Stimulated activated memory B cell treated with anti-CD40 and anti-IgM and Interleukin-4, amounts not matched to agents 10 μg/mL and 1 μg/mL and 100 μg/mL, for 72 hours (primary cell): ENCODE results near the gene AQP2.

Source experiments
- ATAC-seq: fragments of 150-1000 bp; cut with Tn5 transposase; 2 replicates; pipeline ENCODE4 v1.10.0; 2021
- H3K27ac Mint-ChIP-seq: one replicate; pipeline ENCODE4 v1.8.0; 2022; ENCODE audit warnings: mild to moderate bottlenecking, mixed read lengths
- H3K27me3 Mint-ChIP-seq: one replicate; pipeline ENCODE4 v1.8.0; 2022; ENCODE audit warnings: mixed read lengths
- H3K36me3 Mint-ChIP-seq: one replicate; pipeline ENCODE4 v1.8.0; 2022; ENCODE audit warnings: mixed read lengths
- H3K4me1 Mint-ChIP-seq: one replicate; pipeline ENCODE4 v1.8.0; 2022; ENCODE audit warnings: mixed read lengths
- H3K4me3 Mint-ChIP-seq: one replicate; pipeline ENCODE4 v1.8.0; 2022; ENCODE audit warnings: mild to moderate bottlenecking, moderate library complexity, mixed read lengths
- H3K9me3 Mint-ChIP-seq: one replicate; pipeline ENCODE4 v1.8.0; 2022; ENCODE audit warnings: mixed read lengths

The AQP2 gene

DNA sequence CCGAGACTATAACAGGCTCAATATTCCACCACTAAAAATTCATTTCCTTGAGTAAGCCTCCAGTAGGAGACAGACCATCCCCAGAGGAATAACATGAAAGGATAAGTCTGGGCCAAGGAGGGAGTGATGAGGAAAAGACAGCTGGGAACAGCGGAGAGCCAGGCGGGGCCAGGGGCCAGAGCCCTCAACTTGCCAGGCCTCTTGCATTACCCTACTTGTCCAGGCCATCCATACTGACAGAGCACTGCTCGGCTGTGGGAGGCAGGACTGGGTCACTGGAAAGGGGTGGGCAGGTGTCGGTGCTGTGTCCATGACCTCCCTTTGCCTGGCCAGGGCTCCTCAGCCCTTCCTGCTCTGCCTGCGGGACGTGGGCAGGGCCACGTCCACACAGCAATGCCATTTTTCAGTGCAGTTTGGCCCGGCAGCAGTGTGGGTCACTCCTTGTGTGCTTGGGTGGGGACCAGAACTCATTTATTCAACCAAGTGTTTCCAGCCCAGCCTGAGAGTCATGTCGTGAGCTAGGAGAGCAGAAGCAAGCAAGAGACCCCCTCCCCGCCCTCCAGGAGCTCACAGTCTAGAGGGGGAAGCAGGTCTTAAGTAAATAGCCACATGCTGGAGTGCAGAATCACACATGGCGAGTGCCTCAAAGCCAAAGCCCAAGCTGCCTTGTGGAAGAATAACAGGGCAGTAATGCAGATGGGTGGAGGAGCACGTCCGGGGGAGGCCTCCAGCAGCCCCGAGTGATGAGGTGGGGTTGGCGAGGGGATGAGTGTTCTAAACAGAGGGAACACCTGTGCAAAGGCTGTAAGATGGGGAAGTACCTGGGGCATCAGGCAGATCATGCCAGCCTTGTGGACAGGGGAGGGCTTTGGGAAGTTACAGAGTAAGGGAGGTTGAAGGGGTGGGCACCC is 37.9 kb upstream of the AQP2 start:
- Mint-ChIP-seq H3K36me3 (no peaks in the 10 kb centered on the region), H3K27ac (no peak overlapping the region), H3K4me3 (no peak overlapping the region), H3K27me3 (peaks cover 75% of the 10 kb centered on the region), H3K4me1 (no peaks in the 10 kb centered on the region), H3K9me3 (no peaks in the 10 kb centered on the region)
- ATAC-seq = no peak

DNA sequence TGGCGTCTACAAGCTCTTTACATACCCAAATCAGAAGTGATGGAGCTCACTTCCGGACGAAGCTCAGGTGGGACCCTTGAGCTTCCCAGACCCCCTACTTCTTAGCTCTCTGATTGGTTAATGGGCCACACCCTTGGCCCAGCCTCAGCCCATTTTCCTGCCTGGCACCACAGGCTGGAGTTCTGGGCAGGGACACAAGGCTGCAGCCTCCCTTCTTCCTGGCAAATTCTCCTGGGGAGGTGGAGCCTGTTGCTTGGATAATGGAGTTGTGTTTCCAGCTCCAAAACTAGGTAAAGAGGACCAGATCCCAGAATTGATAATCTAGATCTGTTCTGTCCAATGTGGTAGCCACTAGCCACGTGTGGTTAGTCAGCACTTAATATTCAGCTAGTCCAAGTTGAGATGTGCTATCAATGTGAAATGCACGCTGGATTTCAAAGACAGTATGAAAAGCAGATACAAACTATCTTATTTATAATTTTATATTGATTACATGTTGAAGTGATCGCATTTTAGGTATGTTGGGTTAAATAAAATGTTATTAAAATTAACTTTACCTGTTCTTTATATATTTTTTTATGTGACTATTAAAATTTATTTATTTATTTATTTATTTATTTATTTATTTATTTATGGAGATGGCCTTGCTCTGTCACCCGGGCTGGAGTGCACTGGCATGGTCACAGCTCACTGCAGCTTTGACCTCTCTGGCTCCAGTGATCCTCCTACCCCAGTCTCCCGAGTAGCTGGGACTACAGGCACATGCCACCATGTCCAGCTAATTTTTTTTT is 34.2 kb upstream of the AQP2 start:
- Mint-ChIP-seq H3K27ac (no peak overlapping the region), H3K4me1 (no peaks in the 10 kb centered on the region), H3K36me3 (no peaks in the 10 kb centered on the region), H3K4me3 (no peak overlapping the region), H3K9me3 (no peaks in the 10 kb centered on the region), H3K27me3 (peaks cover 73% of the 10 kb centered on the region)
- no peak for ATAC-seq

DNA sequence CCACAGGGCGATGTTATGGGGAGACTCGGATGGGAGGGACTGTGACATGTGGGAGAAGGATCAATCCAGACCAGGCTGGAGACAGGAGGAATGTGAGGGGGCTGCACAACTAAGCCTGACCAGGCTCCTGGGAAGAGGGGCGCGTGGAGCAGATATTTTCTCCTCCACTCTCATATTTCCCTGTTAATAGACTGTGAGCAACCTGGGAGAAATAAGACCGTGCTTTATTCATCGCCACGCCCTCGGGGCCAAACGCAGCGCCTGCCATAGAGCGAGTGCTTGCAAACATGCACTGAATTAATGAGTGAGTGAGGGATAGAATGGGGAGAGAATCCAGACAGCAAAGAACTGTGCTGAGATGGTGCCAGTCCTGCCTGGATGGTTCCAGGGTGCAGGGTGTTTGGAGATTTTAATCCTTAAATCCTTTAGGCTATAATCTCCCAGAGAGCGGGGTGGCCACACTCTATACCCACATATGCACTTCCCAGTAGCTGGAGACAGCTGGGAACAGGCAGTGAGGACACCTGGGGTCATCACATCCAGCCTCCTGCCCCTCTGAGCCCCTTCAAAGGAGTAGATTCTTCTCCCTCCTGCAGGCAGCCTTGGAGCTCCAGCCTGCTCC is 33.3 kb upstream of the AQP2 start:
- no peak for ATAC-seq
- Mint-ChIP-seq H3K9me3 (no peaks in the 10 kb centered on the region), H3K36me3 (no peaks in the 10 kb centered on the region), H3K4me3 (no peak overlapping the region), H3K27ac (no peak overlapping the region), H3K4me1 (no peaks in the 10 kb centered on the region), H3K27me3 (peaks cover 69% of the 10 kb centered on the region)

DNA sequence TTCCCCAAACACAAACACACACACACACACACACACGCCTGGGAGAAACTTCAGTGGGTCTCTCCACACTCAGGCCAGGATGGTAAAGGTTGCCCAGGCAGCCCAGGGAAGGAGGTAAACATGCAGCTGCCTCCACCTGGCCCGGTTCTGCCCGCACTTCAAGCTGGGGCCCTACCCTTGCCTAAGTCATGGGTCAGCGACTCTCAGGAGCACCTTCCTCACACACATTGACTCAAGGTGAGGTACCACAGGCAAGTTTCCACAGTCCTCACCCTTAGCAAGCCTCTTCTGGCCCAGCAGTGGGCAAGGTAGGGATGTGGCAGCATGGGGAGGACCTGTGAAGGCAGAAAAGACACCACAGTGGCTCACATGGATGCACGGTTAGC is 32.8 kb upstream of the AQP2 start:
- ATAC-seq = no peak
- no peaks in the 10 kb centered on the region for H3K4me1 Mint-ChIP-seq
- no peaks in the 10 kb centered on the region for H3K36me3 Mint-ChIP-seq
- no peaks in the 10 kb centered on the region for H3K9me3 Mint-ChIP-seq
- no peak overlapping the region for H3K27ac Mint-ChIP-seq
- no peak overlapping the region for H3K4me3 Mint-ChIP-seq
- peaks cover 64% of the 10 kb centered on the region for H3K27me3 Mint-ChIP-seq

DNA sequence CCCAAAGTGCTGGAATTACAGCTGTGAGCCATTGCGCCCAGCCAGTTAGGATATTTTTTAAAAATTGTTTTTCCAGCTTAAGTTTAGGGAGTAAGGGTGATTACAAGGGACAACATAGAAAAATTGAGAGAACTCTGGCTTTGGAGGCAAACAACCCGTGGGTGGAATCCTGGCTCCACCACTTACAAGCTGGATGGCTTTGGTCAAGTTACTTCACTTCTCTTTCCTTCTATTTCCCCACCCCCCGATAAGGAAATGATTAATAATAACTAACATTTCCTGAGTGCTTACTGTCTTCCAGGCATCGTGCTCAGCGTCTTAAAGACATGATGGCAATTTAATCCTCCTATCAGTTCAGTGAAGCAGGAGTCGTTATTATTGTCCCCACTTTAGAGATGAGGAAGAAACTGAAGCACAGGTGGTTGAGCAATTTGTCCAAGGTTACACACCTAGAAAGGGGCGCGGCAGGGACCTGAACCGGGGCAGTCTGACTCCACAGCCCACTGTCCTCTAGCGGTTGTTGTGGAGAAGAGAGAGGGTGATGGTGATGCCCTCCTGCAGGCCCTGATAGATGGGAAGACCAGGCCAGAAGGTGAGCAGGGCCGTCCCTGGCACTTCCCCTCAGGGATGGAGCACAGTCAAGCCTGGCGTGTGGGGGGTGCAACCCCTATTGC is 30.2 kb upstream of the AQP2 start:
- Mint-ChIP-seq H3K27me3 (peaks cover 43% of the 10 kb centered on the region), H3K36me3 (no peaks in the 10 kb centered on the region), H3K9me3 (no peaks in the 10 kb centered on the region), H3K27ac (no peak overlapping the region), H3K4me3 (no peak overlapping the region), H3K4me1 (no peaks in the 10 kb centered on the region)
- no peak for ATAC-seq

DNA sequence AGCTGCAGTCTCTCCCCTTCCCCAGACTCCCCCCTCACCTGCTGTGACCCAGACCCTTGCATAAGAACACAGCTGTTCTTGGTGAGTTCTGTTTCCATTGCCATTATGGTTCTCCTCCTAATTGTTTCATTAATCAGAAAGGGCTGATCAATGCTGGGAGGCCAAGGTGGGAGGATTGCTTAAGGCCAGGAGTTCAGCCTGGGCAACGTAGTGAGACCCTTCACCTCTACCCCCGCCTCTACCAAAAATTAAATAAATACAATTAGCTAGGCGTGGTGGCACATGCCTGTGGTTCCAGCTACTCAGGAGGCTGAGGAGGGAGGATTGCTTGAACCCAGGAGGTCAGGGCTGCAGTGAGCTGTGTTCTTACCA is 29.6 kb upstream of the AQP2 start:
- Mint-ChIP-seq H3K4me1 (no peaks in the 10 kb centered on the region), H3K36me3 (no peaks in the 10 kb centered on the region), H3K27me3 (peaks cover 39% of the 10 kb centered on the region), H3K9me3 (no peaks in the 10 kb centered on the region), H3K27ac (no peak overlapping the region), H3K4me3 (no peak overlapping the region)
- ATAC-seq = no peak

DNA sequence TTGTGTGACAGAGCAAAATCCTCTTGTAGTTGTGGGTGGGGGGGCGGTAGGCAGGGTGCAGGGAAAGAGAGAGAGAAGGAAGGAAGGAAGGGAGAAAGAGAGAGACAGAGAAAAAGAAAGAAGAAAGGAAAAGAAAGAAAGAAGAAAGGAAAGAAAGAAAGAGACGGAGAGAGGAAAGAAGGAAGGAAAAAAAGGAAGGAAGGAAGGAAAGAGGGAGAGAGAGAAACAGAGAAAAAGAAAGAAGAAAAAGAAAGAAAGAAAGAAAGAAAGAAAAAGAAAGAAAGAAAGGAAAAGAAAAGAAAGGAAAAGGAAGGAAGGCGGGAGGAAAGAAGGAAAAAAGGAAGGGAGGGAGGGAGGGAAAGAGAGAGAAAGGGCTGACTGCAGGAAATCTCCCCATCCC is 29.2 kb upstream of the AQP2 start:
- H3K4me3 Mint-ChIP-seq = no peak overlapping the region
- H3K36me3 Mint-ChIP-seq = no peaks in the 10 kb centered on the region
- no peaks in the 10 kb centered on the region for H3K9me3 Mint-ChIP-seq
- peaks cover 35% of the 10 kb centered on the region for H3K27me3 Mint-ChIP-seq
- H3K4me1 Mint-ChIP-seq = no peaks in the 10 kb centered on the region
- ATAC-seq = no peak
- H3K27ac Mint-ChIP-seq = no peak overlapping the region

DNA sequence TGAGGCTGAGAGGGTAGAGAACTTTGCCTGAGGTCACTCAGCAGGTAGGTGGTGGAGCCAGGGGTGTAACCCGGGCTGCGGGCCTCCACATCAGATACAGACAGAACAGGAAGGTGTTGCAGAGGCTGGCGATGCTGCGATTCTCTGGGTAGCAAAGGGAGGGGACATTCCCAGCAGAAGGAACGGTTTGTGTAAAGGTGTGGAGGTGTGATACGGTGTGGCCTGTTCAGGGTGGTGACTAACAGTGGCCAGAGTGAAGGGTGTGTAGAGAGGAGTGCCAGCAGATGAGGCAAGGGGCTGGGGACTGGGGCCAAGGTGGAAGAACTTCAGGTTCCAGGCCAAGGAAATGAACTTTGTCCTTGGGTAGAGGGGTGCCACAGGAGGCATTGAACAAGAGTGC is 28.6 kb upstream of the AQP2 start:
- H3K36me3 Mint-ChIP-seq = no peaks in the 10 kb centered on the region
- no peak overlapping the region for H3K4me3 Mint-ChIP-seq
- no peak overlapping the region for H3K27ac Mint-ChIP-seq
- no peak for ATAC-seq
- H3K4me1 Mint-ChIP-seq = no peaks in the 10 kb centered on the region
- peaks cover 30% of the 10 kb centered on the region for H3K27me3 Mint-ChIP-seq
- H3K9me3 Mint-ChIP-seq = no peaks in the 10 kb centered on the region

DNA sequence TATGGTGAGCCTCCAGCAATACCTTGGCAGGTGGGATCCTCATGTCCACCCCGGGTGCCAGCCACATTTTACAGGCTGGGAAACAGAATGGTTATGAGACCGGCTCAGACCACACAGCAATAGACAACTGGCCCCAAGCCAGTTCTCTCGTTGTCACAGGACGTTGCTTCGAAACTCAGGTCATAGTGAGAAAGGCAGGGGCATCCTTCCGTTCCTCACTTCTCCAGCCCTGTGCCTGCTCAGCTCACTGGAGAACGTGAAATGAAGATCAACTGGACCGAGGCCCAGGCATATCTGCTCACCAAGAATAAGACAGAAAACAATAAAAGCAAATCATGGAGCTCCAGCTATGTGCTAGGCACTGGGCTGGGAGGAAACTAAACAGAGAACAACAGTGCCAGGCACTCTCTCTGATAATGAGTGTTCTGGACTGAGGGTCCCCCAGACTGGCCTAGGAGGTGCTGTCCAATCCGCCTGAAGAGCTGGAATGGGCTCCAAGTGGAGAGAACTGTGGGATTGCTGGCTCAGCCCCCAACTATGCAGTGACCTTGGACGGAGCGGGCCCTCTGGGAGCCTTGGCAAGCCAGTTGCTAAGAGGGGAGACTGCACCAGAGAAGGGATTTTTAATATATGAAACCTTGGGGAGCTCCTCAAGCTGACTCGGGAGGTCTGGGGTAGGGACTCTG is 28.0 kb upstream of the AQP2 start:
- Mint-ChIP-seq H3K36me3 (no peaks in the 10 kb centered on the region), H3K27ac (no peak overlapping the region), H3K27me3 (peaks cover 25% of the 10 kb centered on the region), H3K9me3 (no peaks in the 10 kb centered on the region), H3K4me1 (no peaks in the 10 kb centered on the region), H3K4me3 (no peak overlapping the region)
- ATAC-seq = no peak

DNA sequence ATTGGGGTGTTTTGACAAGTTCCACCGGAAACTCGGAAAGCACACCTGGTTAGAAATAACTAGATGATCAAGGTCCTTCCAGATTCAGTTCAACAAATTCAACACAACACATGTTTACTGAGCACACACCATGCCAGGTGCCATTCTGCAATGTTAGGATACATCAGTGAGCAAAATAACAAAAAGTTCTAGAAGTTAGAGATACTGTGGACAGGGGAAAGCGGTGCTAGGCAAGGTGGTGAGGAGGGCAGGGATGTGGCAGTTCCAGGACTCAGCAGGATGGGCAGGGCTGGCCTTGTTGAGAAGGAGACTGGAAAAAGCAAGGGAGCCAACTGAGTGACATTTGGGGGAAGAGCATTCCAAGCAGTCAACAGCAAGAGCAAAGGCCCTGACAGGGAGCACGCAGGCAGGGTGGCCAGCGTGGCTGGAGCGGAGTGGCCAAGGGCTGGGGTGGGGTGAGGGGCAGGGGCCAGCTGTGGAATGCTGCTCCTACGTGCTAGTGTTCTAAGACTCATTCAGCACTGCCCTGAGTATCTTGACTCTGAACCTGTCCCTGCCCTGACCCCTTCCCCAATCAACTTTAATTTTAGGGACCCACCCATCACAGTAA is 27.4 kb upstream of the AQP2 start:
- no peak overlapping the region for H3K4me3 Mint-ChIP-seq
- no peaks in the 10 kb centered on the region for H3K9me3 Mint-ChIP-seq
- no peak for ATAC-seq
- H3K27me3 Mint-ChIP-seq = peaks cover 21% of the 10 kb centered on the region
- no peak overlapping the region for H3K27ac Mint-ChIP-seq
- no peaks in the 10 kb centered on the region for H3K4me1 Mint-ChIP-seq
- H3K36me3 Mint-ChIP-seq = no peaks in the 10 kb centered on the region

DNA sequence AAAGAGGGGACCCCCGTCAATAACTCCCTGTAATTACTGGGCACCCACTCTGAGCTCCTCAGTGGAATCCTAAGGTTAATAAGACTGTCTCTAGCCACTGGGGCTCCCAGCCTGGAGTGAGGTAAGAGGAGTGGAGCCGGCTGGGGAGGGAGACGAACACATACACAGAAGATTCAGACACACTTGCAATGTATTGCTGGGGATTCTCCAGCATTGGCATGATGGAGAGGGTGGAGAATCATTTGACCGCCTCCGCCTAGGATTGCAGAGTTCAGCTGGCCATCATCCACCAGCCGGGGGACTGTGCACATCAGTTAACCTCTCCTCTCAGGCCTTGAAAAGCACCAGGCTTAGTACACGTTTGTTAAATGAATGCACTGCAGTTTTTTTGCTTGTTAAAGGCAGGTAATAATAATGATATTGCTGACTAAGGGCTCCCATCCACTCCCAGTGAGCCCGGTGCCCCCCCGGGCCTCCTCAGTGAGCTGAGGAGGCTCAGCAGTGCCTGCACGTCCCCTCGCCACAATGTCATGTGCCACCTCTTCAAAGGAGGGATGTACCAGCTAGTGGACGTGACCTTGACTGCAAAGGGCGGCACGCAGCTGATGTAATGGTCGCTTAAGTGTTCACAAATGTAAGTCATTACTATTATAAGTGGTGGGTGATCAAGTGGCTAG is 26.5 kb upstream of the AQP2 start:
- Mint-ChIP-seq H3K36me3 (no peaks in the 10 kb centered on the region), H3K27ac (no peak overlapping the region), H3K27me3 (peaks cover 25% of the 10 kb centered on the region), H3K4me1 (no peaks in the 10 kb centered on the region), H3K4me3 (no peak overlapping the region), H3K9me3 (no peaks in the 10 kb centered on the region)
- no peak for ATAC-seq

DNA sequence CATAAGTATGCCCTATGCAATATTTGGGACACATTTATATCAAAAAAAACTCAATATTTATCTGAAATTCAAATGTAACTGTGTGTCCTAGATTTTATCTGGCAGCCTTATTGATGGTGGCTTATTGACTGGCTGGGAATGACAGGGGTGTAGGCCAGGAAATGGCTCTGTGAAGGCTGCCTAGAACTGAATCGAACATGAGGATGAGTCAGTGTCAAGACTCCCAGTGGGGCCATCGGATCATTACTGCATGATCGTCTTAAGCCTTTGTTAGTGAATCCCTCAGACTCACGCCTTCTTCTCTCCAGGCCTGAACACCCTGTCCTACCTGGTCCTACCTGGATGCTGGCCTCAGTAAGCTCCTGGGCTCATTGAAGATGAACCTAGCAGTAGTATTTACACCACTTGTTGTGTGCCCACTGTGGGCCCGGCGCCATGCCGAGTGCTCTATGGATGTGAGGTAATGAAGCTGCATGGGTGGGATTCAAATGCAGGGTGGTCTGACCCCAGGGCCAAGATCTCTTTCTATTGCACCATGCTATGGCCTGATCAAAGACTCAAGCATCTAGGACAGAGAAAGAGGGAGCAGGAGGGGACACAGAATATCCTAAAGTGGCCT is 25.8 kb upstream of the AQP2 start:
- H3K27ac Mint-ChIP-seq = no peak overlapping the region
- no peaks in the 10 kb centered on the region for H3K4me1 Mint-ChIP-seq
- no peaks in the 10 kb centered on the region for H3K36me3 Mint-ChIP-seq
- H3K4me3 Mint-ChIP-seq = no peak overlapping the region
- H3K27me3 Mint-ChIP-seq = peaks cover 25% of the 10 kb centered on the region
- no peaks in the 10 kb centered on the region for H3K9me3 Mint-ChIP-seq
- no peak for ATAC-seq

DNA sequence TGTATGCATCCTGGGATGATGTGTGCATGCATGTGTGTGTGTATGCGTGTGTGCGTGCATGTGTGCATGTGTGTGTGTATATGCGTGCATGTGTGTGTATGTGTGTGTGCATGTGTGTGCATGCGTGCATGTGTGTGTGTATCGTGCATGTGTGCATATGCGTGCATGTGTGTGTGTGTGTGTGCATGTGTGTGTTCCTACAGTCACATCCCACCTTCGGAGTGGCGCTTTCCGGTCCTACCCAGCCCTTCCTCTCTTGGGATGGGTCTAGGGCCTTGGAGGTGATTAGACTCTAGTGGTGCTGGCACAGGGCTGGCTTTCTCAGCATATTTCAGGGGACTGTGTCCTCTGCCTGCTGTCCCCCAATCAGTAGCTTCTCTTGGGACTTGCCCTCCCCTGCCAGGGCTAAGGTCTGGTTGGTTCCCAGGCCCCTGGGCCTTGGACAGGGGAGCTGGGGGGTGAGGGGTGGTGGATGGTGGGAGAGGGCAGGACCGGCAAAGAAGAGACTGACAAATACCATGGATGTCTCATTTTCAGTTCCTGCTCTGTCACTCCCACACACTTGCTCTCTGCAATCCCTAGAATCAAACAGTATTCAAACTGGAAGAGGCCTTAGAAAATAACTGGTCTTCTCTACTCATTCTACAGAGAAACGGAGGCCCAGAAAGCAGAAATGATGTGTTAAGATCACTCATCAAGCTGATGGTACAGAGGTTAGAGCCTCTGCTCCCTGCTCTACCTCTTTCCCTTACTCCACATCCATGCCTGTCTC is 24.9 kb upstream of the AQP2 start:
- ATAC-seq = no peak
- no peaks in the 10 kb centered on the region for H3K36me3 Mint-ChIP-seq
- no peaks in the 10 kb centered on the region for H3K9me3 Mint-ChIP-seq
- peaks cover 26% of the 10 kb centered on the region for H3K27me3 Mint-ChIP-seq
- H3K4me3 Mint-ChIP-seq = no peak overlapping the region
- H3K4me1 Mint-ChIP-seq = no peaks in the 10 kb centered on the region
- H3K27ac Mint-ChIP-seq = no peak overlapping the region
